Liver (tissue), 9 donors: ENCODE measurements around the gene PHC2. TPM values are rescaled to one million over a fixed set of nuclear protein-coding genes. Genes with fewer than 3 reads are reported as not detected.

Experiments used
- DNase-seq: peaks from one replicate; pipeline ENCODE4 v3.0.0-alpha.2; 2017; ENCODE audit warnings: low spot score
- H3K27ac ChIP-seq, 2 donors: one replicate each; pipeline ENCODE4 v1.7.0; 2013; ENCODE audit warnings: inconsistent platforms in 2 of 2, low read length in 2 of 2, control low read depth in 1 of 2, low read depth in 1 of 2, mild to moderate bottlenecking in 1 of 2
- H3K27me3 ChIP-seq, 4 donors: one replicate each; pipeline versions ENCODE4 v1.6.1 to v1.7.0; 2013; ENCODE audit warnings: low read length in 3 of 4, inconsistent platforms in 1 of 4, mild to moderate bottlenecking in 1 of 4, moderate library complexity in 1 of 4; ENCODE audit not compliant: control insufficient read depth in 4 of 4, insufficient read depth in 4 of 4
- H3K36me3 ChIP-seq, 4 donors: one replicate each; pipeline versions ENCODE4 v1.6.1 to v1.7.0; 2013; ENCODE audit warnings: low read length in 3 of 4, mild to moderate bottlenecking in 3 of 4, low read depth in 1 of 4, moderate library complexity in 1 of 4; ENCODE audit not compliant: control insufficient read depth in 4 of 4, insufficient read depth in 3 of 4
- H3K4me1 ChIP-seq, 4 donors: one replicate each; pipeline versions ENCODE4 v1.6.1 to v1.7.0; 2013; ENCODE audit warnings: low read length in 3 of 4, mild to moderate bottlenecking in 3 of 4, moderate library complexity in 1 of 4; ENCODE audit not compliant: control insufficient read depth in 4 of 4, insufficient read depth in 4 of 4
- H3K4me3 ChIP-seq, 3 donors: one replicate each; pipeline versions ENCODE4 v1.6.1 to v1.7.0; 2013; ENCODE audit warnings: low read length in 3 of 3, control low read depth in 1 of 3, low read depth in 1 of 3, mild to moderate bottlenecking in 1 of 3
- H3K9ac ChIP-seq, 2 donors: one replicate each; pipeline ENCODE4 v1.7.0; 2013; ENCODE audit warnings: low read length in 2 of 2, mild to moderate bottlenecking in 2 of 2, moderate library complexity in 2 of 2, control low read depth in 1 of 2, low read depth in 1 of 2
- H3K9me3 ChIP-seq, 4 donors: one replicate each; pipeline versions ENCODE4 v1.6.1 to v1.7.0; 2013; ENCODE audit warnings: low read length in 3 of 4; ENCODE audit not compliant: control insufficient read depth in 4 of 4
- ATF3 ChIP-seq: IDR thresholded peaks from 2 replicates; pipeline ENCODE4 v1.6.1; 2016; ENCODE audit warnings: antibody characterized with exemption
- CTCF ChIP-seq: fragments of 150-350 bp; IDR thresholded peaks from 2 replicates; pipeline ENCODE4 v1.5.1; 2017; ENCODE audit warnings: improper control_type of control experiment, low read depth, low read length; ENCODE audit not compliant: missing input control
- MAX ChIP-seq: IDR thresholded peaks from 2 replicates; pipeline ENCODE4 v1.6.1; 2016; ENCODE audit warnings: antibody characterized with exemption
- NR2F2 ChIP-seq: IDR thresholded peaks from 2 replicates; pipeline ENCODE4 v1.6.1; 2016; ENCODE audit warnings: antibody characterized with exemption
- REST ChIP-seq: IDR thresholded peaks from 2 replicates; pipeline ENCODE4 v1.6.1; 2016; ENCODE audit warnings: antibody characterized with exemption, mild to moderate bottlenecking
- RXRA ChIP-seq, 2 donors: IDR thresholded peaks; 2 replicates each; pipeline ENCODE4 v1.6.1; 2017 to 2018; ENCODE audit warnings: antibody characterized with exemption in 2 of 2, mild to moderate bottlenecking in 1 of 2
- TAF1 ChIP-seq: conservative IDR thresholded peaks from 2 replicates; pipeline ENCODE4 v1.6.1; 2016; ENCODE audit warnings: antibody characterized with exemption, mild to moderate bottlenecking
- YY1 ChIP-seq: IDR thresholded peaks from 2 replicates; pipeline ENCODE4 v1.6.1; 2016; ENCODE audit warnings: antibody characterized with exemption, mild to moderate bottlenecking
- WGBS: extraction: QIAGEN DNeasy Blood & Tissue Kit; methylation state at CpG from one replicate; pipeline ENCODE4 v1.1.7; 2013; 5-methylcytosine and 5-hydroxymethylcytosine counted together
- polyA plus RNA-seq, 2 donors: library from polyadenylated mRNA; stranded (reverse) in 1 of 2; unstranded in 1 of 2; fragments of 200-250 nt in 1 of 2; fragments of >200 nt in 1 of 2; fragmentation: Nextera tagmentation in 1 of 2; extraction: Ambion mirVana in 1 of 2; gene quantifications; one replicate each; pipeline versions ENCODE4 v1.2.1 to v1.2.3, GENCODE V29; 2013 to 2015
- total RNA-seq, 2 donors: library from RNA; depleted of rRNA; stranded (reverse); fragments of >200 nt; gene quantifications; one replicate each; pipeline ENCODE4 v1.2.3, GENCODE V29; 2014
- donor health status: healthy.
- donor health status: healthy.
- donor health status: healthy.
- donor health status: healthy.
- donor health status: healthy.

PHC2 gene
- total and polyA plus RNA-seq, 4 donors, result 19.1 to 67.8 (median 44.7) TPM

DNA sequence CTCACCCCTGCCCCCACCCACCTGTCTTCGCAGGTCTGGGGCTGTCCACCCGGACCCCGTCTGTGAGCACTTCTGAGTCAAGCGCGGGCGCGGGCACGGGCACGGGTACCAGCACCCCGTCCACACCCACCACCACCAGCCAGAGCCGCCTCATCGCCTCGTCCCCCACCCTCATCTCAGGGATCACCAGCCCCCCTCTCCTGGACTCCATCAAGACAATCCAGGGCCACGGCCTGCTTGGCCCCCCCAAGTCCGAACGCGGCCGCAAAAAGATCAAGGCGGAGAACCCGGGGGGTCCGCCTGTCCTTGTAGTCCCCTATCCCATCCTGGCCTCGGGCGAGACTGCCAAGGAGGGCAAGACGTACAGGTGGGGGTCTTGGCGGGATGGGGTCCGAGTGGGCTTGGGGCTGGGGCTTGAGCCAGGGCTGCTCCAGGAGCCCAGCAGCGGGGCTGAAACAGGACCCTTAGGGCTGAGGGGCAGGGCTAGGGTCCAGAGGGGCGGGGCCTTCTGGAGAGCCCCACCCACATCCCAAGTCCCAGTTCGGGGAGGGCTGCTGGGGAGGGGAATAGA, 150.7 kb downstream of the PHC2 start:
- H3K27me3 ChIP-seq, result no peaks in the 10 kb centered on the region
- no peaks in the 10 kb centered on the region for H3K9me3 ChIP-seq
- no peak overlapping the region for H3K4me3 ChIP-seq
- 97% methylated on average over 29 of the region's 29 CpGs for WGBS
- TF ChIP-seq YY1, result no peak
- TF ChIP-seq CTCF, result no peak
- no peak for TF ChIP-seq TAF1
- TF ChIP-seq ATF3, result no peak
- no peak for DNase-seq
- no peak overlapping the region for H3K27ac ChIP-seq
- peaks cover 4 to 34% (median 24%) of the 10 kb centered on the region in 4 donors for H3K36me3 ChIP-seq
- no peak overlapping the region for H3K9ac ChIP-seq
- no peaks in the 10 kb centered on the region for H3K4me1 ChIP-seq

DNA sequence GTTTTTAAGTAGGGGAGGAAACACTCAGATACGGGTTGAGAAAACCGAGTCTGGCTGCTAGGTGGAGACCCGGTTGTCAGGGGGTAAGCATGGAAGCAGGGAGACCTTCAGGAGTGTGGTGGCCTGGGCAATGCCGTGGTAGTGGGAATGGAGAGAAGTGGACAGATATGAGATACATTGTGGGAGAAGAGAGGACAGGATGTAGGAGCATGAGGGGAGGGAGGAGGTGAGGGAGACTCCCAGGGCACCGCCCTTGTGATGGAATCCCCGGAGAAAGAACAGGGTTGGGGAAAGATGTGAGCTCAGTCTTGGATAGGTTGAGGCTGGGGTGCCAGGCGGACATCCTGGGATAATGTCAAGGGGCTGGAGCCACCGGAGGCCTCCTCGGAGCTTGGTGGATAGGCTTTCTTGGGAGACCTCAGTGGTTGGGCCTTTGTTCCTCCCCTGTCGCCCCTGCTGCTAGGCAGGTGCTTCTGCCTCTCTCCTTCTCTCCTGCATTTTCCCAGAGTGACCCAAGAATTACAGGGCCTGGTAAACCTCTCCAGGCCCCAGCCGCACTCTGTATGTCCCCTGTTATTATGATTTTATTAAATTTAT, 153.3 kb downstream of the PHC2 start:
- Histone ChIP-seq H3K4me3 (no peak overlapping the region), H3K27ac (no peak overlapping the region), H3K4me1 (no peaks in the 10 kb centered on the region), H3K27me3 (no peaks in the 10 kb centered on the region), H3K36me3 (peaks cover 4 to 26% (median 20%) of the 10 kb centered on the region in 4 donors), H3K9me3 (no peaks in the 10 kb centered on the region), H3K9ac (no peak overlapping the region)
- no peak for DNase-seq
- no peak for TF ChIP-seq MAX
- no peak for TF ChIP-seq REST
- no peak for TF ChIP-seq CTCF
- TF ChIP-seq NR2F2, result no peak
- TF ChIP-seq RXRA (IDR thresholded peaks at IDR 0.05), result no peak
- 94% methylated on average over 11 of the region's 11 CpGs for WGBS
